HepG2 (cell line): Measurements from ENCODE around the gene TEX13B. TPM values are rescaled to one million over a fixed set of nuclear protein-coding genes. Genes with fewer than 3 reads are reported as not detected.

ENCODE experiments used
- ATAC-seq: fragments of 200-7000 bp; cut with Tn5 transposase; 3 replicates; pipeline ENCODE4 v1.9.1; 2020; ENCODE audit warnings: mild to moderate bottlenecking, moderate library complexity
- BruUV-seq: library from RNA; stranded (reverse); fragments of 400-500 nt; replicated peaks from 2 replicates; lab custom pipeline; 2021; lab: Mats Ljungman, UMichigan
- CTCF ChIA-PET: fragments of 300-600 bp; formaldehyde crosslinking; extraction: SDS; loops from one replicate; lab custom pipeline; 2021; ENCODE audit warnings: low total read pairs, inconsistent platforms, low intra/inter-chr PET ratio; lab: Yijun Ruan, JAX
- POLR2A ChIA-PET: fragments of 350-600 bp; sonication (Branson Sonifier 250); formaldehyde crosslinking; loops from one replicate; lab custom pipeline; 2020; ENCODE audit warnings: antibody characterized with exemption, inconsistent platforms; lab: Yijun Ruan, JAX
- DNase-seq: peaks from one replicate; pipeline ENCODE4 v3.0.0-alpha.2; 2015; ENCODE audit warnings: low spot score
- FAIRE-seq: peaks from 3 replicates; lab custom pipeline; 2011; peaks lifted over from hg19 to GRCh38; lab: Jason Lieb, UNC
- H2AFZ ChIP-seq: one replicate; pipeline ENCODE4 v1.6.1; 2011; ENCODE audit warnings: low read length, inconsistent platforms
- H3K27ac ChIP-seq: fragments of 300-600 bp; 3 replicates; pipeline ENCODE4 v1.8.0; 2011; ENCODE audit warnings: mixed run types, mild to moderate bottlenecking, mixed read lengths, low read length, inconsistent platforms; ENCODE audit not compliant: insufficient read depth; ENCODE audit errors: extremely low read length
- H3K27me3 ChIP-seq, 2 experiments: fragments of 200-600 bp in 1 of 2; 2 replicates in 1 of 2; 3 replicates in 1 of 2; pipeline versions ENCODE4 v1.6.0 to v1.8.0; 2011; ENCODE audit warnings: low read length in 2 of 2, mild to moderate bottlenecking in 2 of 2, moderate library complexity in 2 of 2, inconsistent platforms in 1 of 2; ENCODE audit not compliant: insufficient read depth in 2 of 2, control insufficient read depth in 1 of 2
- H3K36me3 ChIP-seq, 2 experiments: fragments of 200-600 bp in 1 of 2; replicated peaks in 1 of 2; 2 replicates in 1 of 2; 3 replicates in 1 of 2; pipeline versions ENCODE4 v1.5.1 to v1.8.0; 2011; ENCODE audit warnings: low read length in 2 of 2, inconsistent platforms in 1 of 2; ENCODE audit not compliant: insufficient read depth in 2 of 2, control insufficient read depth in 1 of 2
- H3K4me1 ChIP-seq: 2 replicates; pipeline ENCODE4 v1.5.1; 2012; ENCODE audit warnings: low read length, inconsistent platforms; ENCODE audit not compliant: insufficient read depth
- H3K4me2 ChIP-seq: 2 replicates; pipeline ENCODE4 v1.6.0; 2011; ENCODE audit warnings: low read depth, low read length, inconsistent platforms
- H3K4me3 ChIP-seq, 3 experiments: fragments of 200-600 bp in 1 of 3; sonication (generic), shearing (Covaris generic) in 1 of 3; replicated peaks in 1 of 3; 2 replicates each; pipeline ENCODE4 v1.5.1; 2011 to 2016; ENCODE audit warnings: low read length in 3 of 3, inconsistent platforms in 2 of 3, low read depth in 2 of 3, mild to moderate bottlenecking in 2 of 3, control low read depth in 1 of 3, mixed read lengths in 1 of 3; ENCODE audit not compliant: insufficient read depth in 1 of 3
- H3K79me2 ChIP-seq: one replicate; pipeline ENCODE4 v1.6.1; 2011; ENCODE audit warnings: low read length, inconsistent platforms; ENCODE audit not compliant: insufficient read depth
- H3K9ac ChIP-seq: 2 replicates; pipeline ENCODE4 v1.6.0; 2011; ENCODE audit warnings: mild to moderate bottlenecking, low read depth, low read length, inconsistent platforms; ENCODE audit not compliant: insufficient read depth
- H3K9me3 ChIP-seq: 2 replicates; pipeline ENCODE4 v1.5.1; 2012; ENCODE audit warnings: mild to moderate bottlenecking, low read length
- H4K20me1 ChIP-seq: 2 replicates; pipeline ENCODE4 v1.6.0; 2011; ENCODE audit warnings: inconsistent platforms, mild to moderate bottlenecking, low read length, moderate library complexity; ENCODE audit not compliant: insufficient read depth
- ATF7-NPFF ChIP-seq: sonication (generic); formaldehyde crosslinking; IDR thresholded peaks from 2 replicates; pipeline ENCODE4 v1.8.1; 2023; ENCODE audit warnings: mild to moderate bottlenecking, low read depth, missing genetic modification reagents, moderate library complexity
- BRCA1 ChIP-seq: sonication (generic); formaldehyde crosslinking; IDR thresholded peaks from 2 replicates; pipeline ENCODE4 v1.4.0; 2020; ENCODE audit warnings: missing genetic modification reagents
- CSRNP1 ChIP-seq: sonication (generic); formaldehyde crosslinking; IDR thresholded peaks from 2 replicates; pipeline ENCODE4 v1.8.1; 2023; ENCODE audit warnings: mild to moderate bottlenecking, missing genetic modification reagents
- ELF1 ChIP-seq: sonication (generic); formaldehyde crosslinking; IDR thresholded peaks from 2 replicates; pipeline ENCODE4 v1.4.0; 2020; ENCODE audit warnings: missing genetic modification reagents
- FOXO1 ChIP-seq: sonication (generic); formaldehyde crosslinking; IDR thresholded peaks from 2 replicates; pipeline ENCODE4 v1.4.0; 2020; ENCODE audit warnings: missing genetic modification reagents
- HMGA1 ChIP-seq: sonication (generic); formaldehyde crosslinking; conservative IDR thresholded peaks from 2 replicates; pipeline ENCODE4 v1.4.0; 2020; ENCODE audit warnings: missing genetic modification reagents
- JUNB ChIP-seq: sonication (generic); formaldehyde crosslinking; IDR thresholded peaks from 2 replicates; pipeline ENCODE4 v1.8.0; 2022; ENCODE audit warnings: missing genetic modification reagents, mild to moderate bottlenecking, borderline replicate concordance
- MTA3 ChIP-seq: sonication (generic); formaldehyde crosslinking; IDR thresholded peaks from 2 replicates; pipeline ENCODE4 v1.4.0; 2020; ENCODE audit warnings: missing genetic modification reagents
- MTF1 ChIP-seq: sonication (generic); formaldehyde crosslinking; IDR thresholded peaks from 2 replicates; pipeline ENCODE4 v1.5.0; 2020; ENCODE audit warnings: missing genetic modification reagents
- NCOA5 ChIP-seq: sonication (generic); formaldehyde crosslinking; IDR thresholded peaks from 2 replicates; pipeline ENCODE4 v1.4.0; 2020; ENCODE audit warnings: missing genetic modification reagents
- PHB2 ChIP-seq: fragments of 450-650 bp; IDR thresholded peaks from 2 replicates; pipeline ENCODE4 v1.6.1; 2018; ENCODE audit not compliant: partially characterized antibody
- RFX3 ChIP-seq: IDR thresholded peaks from 2 replicates; pipeline ENCODE4 v1.6.1; 2016; ENCODE audit warnings: missing biosample characterization, missing genetic modification reagents
- SNRNP70 ChIP-seq: fragments of 200-400 bp; formaldehyde crosslinking; IDR thresholded peaks from 2 replicates; pipeline ENCODE4 v1.6.1; 2017; ENCODE audit warnings: mild to moderate bottlenecking, low read depth, low read length, moderate library complexity
- TIGD3 ChIP-seq: sonication (generic); formaldehyde crosslinking; IDR thresholded peaks from 2 replicates; pipeline ENCODE4 v1.5.1; 2020; ENCODE audit warnings: mild to moderate bottlenecking, missing genetic modification reagents, borderline replicate concordance
- WIZ ChIP-seq: sonication (generic); formaldehyde crosslinking; IDR thresholded peaks from 2 replicates; pipeline ENCODE4 v1.5.1; 2020; ENCODE audit warnings: mild to moderate bottlenecking, missing genetic modification reagents
- ZBTB21 ChIP-seq: sonication (generic); formaldehyde crosslinking; IDR thresholded peaks from 2 replicates; pipeline ENCODE4 v1.4.0; 2020; ENCODE audit warnings: missing genetic modification reagents
- ZNF292 ChIP-seq: sonication (generic); formaldehyde crosslinking; IDR thresholded peaks from 2 replicates; pipeline ENCODE4 v1.8.1; 2022; ENCODE audit warnings: mild to moderate bottlenecking, low read depth, missing genetic modification reagents, borderline replicate concordance
- ZNF430 ChIP-seq: sonication (generic); formaldehyde crosslinking; IDR thresholded peaks from 2 replicates; pipeline ENCODE4 v1.9.0; 2021; ENCODE audit warnings: mild to moderate bottlenecking, missing genetic modification reagents
- ZNF460 ChIP-seq: sonication (generic); formaldehyde crosslinking; IDR thresholded peaks from 2 replicates; pipeline ENCODE4 v1.5.1; 2020; ENCODE audit warnings: missing genetic modification reagents, mild to moderate bottlenecking, borderline replicate concordance
- ZNF605 ChIP-seq: sonication (generic); formaldehyde crosslinking; IDR thresholded peaks from 2 replicates; pipeline ENCODE4 v1.8.0; 2022; ENCODE audit warnings: mild to moderate bottlenecking, missing genetic modification reagents
- WGBS: methylation state at CpG from one replicate; pipeline ENCODE4 v1.1.6; 2017; ENCODE audit warnings: low lambda C conversion rate; 5-methylcytosine and 5-hydroxymethylcytosine counted together
- in situ Hi-C: cut with HindIII; loops from 2 replicates; pipeline ENCODE4 v1.10.0; 2017; ENCODE audit warnings: low pct_unique_long_range_greater_than_20kb; ENCODE audit not compliant: extremely low pct_ligation_motif_present
- intact Hi-C: fragments of 100-400 bp; cut with micrococcal nuclease; formaldehyde crosslinking; loops from one replicate; pipeline ENCODE4 v1.10.0; 2022; ENCODE audit not compliant: unreplicated experiment
- polyA plus RNA-seq, 8 experiments: library from polyadenylated mRNA; depleted of rRNA in 3 of 8; stranded (reverse) in 7 of 8; unstranded in 1 of 8; fragments of >200 nt; fragmentation: Illumina TruSeq in 4 of 8; extraction: Trizol in 4 of 8; gene quantifications; 2 replicates each; pipeline versions ENCODE4 v1.2.1 to v1.2.3, GENCODE V29; 2011 to 2016; ENCODE audit warnings: low read depth in 4 of 8, missing spikeins in 1 of 8, mixed read lengths in 1 of 8; ENCODE audit not compliant: insufficient read depth in 1 of 8
- total RNA-seq, 5 experiments: library from RNA; depleted of rRNA; stranded (reverse); fragments of >200 nt; fragmentation: Illumina TruSeq; extraction: Trizol; gene quantifications; 2 replicates each; pipeline ENCODE4 v1.2.3, GENCODE V29; 2016; ENCODE audit warnings: low read depth in 1 of 5

Gene TEX13B
- total and polyA plus RNA-seq, 2 of the 13 experiments (the other 11 are each of a cell fraction or from before 2014, with no cell fraction given), result not detected

GRCh38 chrX:108029928-108030711 lies 48.0 kb upstream of the TEX13B start:
- H3K27ac ChIP-seq, result no peak overlapping the region
- ChIA-PET POLR2A (no interaction called here), CTCF (no interaction called here)
- no peaks in the 10 kb centered on the region for H3K79me2 ChIP-seq
- peaks cover 19% of the 10 kb centered on the region; the same call in 1 of the 2 replicates for H3K4me1 ChIP-seq
- DNase-seq (no peak), FAIRE-seq (no peak), ATAC-seq (no peak)
- no peaks in the 10 kb centered on the region for H3K9me3 ChIP-seq
- H3K4me3 ChIP-seq, result no peak overlapping the region
- no peaks in the 10 kb centered on the region for H3K27me3 ChIP-seq
- no peak overlapping the region for H3K9ac ChIP-seq
- no peak for TF ChIP-seq ZNF430 (CRISPR knock-in tag)
- TF ChIP-seq WIZ (CRISPR knock-in tag), result no peak
- TF ChIP-seq BRCA1 (CRISPR knock-in tag), result no peak
- TF ChIP-seq ZNF605, result no peak
- no peak for TF ChIP-seq JUNB
- TF ChIP-seq ZNF292 (CRISPR knock-in tag), result no peak
- TF ChIP-seq ELF1, result no peak
- no peak for TF ChIP-seq NCOA5 (CRISPR knock-in tag)
- no peak for TF ChIP-seq FOXO1 (CRISPR knock-in tag)
- no peak for TF ChIP-seq CSRNP1
- TF ChIP-seq MTF1 (CRISPR knock-in tag), result no peak
- TF ChIP-seq HMGA1 (CRISPR knock-in tag), result no peak
- TF ChIP-seq ATF7-NPFF (CRISPR knock-in tag), result no peak
- TF ChIP-seq MTA3, result no peak
- TF ChIP-seq ZNF460 (CRISPR knock-in tag), result no peak
- no peak for TF ChIP-seq SNRNP70
- TF ChIP-seq ZBTB21 (CRISPR knock-in tag), result no peak
- no peak for TF ChIP-seq RFX3
- no peak for TF ChIP-seq PHB2
- TF ChIP-seq TIGD3 (CRISPR knock-in tag), result no peak
- H2AFZ ChIP-seq, result no peak overlapping the region
- intact Hi-C loops, result no loop called here
- H4K20me1 ChIP-seq, result no peaks in the 10 kb centered on the region
- BruUV-seq, result no TSS peak
- no peaks in the 10 kb centered on the region for H3K36me3 ChIP-seq
- in situ Hi-C loops, result no loop called here
- WGBS, result 78% methylated on average over 5 of the region's 5 CpGs
- H3K4me2 ChIP-seq, result no peak overlapping the region
